LoVo (cell line): ENCODE results near the gene SSR4.

ENCODE experiments used
- DNase-seq: peaks from one replicate; pipeline ENCODE4 v3.0.0-alpha.2; 2016; ENCODE audit warnings: low spot score

SSR4 gene

GRCh38 chrX:153769865-153770600 lies 24.4 kb upstream of the SSR4 start:
- DNase-seq, result no peak

- no peak for DNase-seq
These were observed 23.7 kb upstream of the SSR4 start for GRCh38 chrX:153770601-153771414.

DNA sequence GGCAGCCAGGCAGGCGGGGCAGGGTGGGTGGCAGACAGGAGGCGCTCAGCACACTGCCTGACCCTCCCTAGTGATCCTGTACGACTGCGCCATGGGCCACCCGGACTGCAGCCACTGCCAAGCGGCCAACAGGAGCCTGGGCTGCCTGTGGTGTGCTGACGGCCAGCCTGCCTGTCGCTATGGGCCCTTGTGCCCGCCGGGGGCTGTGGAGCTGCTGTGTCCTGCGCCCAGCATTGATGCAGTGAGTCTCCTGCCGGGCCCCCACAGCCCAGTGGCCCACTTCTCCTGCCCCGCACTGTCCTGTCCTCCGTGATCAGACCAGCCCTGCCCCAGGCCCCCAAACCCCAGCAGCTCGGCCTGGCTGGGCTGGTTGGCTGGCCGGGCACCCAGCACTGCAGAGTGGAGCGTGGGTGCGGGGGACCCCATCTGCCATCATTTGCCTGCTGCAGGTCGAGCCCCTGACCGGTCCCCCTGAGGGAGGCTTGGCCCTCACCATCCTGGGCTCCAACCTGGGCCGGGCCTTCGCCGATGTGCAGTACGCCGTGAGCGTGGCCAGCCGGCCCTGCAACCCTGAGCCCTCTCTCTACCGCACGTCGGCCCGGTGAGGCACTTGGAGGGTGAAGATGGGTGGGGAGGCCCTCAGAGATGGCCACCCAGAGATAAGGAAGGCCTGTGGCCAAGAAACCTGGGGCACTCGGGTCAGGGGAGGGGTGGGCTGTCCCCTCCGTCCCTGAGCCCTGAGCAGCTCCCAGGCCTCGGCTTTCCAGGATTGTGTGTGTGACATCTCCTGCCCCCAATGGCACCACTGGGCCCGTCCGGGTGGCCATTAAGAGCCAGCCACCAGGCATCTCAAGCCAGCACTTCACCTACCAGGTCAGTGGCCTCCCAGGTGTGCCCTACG lies 22.8 kb upstream of the SSR4 start:
- DNase-seq, result no peak

DNA sequence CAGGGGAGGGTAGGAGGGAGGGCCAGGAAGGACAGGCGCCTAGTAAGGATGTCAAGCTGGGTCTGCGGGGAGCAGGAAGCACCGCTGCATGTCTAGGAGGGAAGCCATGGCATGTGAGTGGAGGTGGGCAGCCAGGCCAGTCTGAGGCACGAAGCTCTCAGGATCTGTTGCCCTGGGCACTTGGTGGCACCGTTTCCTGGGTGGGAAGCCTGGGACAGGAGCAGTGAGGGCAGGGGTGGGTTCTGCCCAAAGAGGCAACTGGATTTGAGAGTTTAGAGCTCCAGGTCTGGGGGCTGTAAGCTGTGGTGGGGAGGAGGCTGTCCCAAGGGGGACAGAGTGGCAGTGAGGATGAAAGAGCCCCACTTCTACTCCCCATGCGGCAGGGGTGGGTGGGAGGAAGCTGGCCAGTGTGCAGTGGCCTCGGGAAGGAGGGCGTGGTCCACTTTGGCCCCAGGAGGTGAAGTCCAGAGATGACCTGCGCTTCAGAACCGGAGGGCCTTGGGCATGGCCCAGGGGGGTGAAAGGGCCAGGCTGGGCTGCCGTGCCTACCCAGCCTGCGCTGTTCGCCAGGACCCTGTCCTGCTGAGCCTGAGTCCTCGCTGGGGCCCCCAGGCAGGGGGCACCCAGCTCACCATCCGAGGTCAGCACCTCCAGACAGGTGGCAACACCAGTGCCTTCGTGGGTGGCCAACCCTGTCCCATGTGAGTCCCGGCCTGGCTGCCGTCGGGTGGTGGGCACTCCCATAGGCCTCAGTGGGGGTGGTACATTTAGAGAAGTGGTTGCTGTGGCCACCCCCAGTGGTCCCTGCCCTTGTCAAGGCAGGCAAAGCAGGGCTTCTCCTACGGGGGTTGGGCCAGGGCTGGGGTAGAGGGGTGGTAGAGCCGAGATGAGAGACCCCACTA lies 21.9 kb upstream of the SSR4 start:
- DNase-seq, result no peak

DNA sequence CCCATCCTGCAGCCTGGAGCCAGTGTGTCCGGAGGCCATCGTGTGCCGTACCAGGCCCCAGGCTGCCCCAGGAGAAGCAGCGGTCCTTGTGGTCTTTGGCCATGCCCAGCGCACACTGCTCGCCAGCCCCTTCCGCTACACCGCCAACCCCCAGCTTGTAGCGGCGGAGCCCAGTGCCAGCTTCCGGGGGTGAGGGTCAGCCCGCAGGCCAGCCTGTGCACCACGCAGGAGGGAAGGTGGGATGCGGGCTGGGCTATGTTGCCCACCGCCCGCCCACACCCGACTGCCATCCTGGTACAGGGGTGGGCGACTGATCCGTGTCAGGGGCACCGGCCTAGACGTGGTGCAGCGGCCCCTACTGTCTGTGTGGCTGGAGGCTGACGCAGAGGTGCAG lies 21.3 kb upstream of the SSR4 start:
- DNase-seq, result no peak

GRCh38 chrX:153773741-153774575 lies 20.5 kb upstream of the SSR4 start:
- no peak for DNase-seq

DNA sequence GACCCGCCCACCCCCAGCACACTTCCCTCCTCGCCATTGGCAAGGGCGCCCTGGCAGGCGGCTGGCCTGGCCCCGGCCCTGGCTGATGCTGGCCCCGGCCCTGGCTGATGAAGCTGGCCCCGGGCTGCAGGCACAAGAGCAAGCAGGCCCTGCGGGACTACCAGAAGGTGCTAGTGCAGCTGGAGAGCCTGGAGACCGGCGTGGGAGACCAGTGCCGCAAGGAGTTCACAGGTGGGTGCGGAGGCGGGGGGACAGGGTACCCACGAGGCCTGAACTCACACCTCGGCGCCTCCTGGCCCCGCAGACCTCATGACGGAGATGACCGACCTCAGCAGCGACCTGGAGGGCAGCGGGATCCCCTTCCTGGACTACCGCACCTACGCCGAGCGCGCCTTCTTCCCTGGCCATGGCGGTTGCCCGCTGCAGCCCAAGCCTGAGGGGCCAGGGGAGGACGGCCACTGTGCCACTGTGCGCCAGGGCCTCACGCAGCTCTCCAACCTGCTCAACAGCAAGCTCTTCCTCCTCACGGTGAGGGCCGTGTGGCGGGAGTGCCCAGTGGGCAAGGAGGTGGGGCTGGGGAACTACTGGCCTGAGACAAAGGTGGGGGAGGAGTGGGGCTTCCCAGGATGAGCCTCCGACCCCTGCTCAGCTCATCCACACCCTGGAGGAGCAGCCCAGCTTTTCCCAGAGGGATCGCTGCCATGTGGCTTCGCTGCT lies 19.7 kb upstream of the SSR4 start:
- DNase-seq, result no peak

DNA sequence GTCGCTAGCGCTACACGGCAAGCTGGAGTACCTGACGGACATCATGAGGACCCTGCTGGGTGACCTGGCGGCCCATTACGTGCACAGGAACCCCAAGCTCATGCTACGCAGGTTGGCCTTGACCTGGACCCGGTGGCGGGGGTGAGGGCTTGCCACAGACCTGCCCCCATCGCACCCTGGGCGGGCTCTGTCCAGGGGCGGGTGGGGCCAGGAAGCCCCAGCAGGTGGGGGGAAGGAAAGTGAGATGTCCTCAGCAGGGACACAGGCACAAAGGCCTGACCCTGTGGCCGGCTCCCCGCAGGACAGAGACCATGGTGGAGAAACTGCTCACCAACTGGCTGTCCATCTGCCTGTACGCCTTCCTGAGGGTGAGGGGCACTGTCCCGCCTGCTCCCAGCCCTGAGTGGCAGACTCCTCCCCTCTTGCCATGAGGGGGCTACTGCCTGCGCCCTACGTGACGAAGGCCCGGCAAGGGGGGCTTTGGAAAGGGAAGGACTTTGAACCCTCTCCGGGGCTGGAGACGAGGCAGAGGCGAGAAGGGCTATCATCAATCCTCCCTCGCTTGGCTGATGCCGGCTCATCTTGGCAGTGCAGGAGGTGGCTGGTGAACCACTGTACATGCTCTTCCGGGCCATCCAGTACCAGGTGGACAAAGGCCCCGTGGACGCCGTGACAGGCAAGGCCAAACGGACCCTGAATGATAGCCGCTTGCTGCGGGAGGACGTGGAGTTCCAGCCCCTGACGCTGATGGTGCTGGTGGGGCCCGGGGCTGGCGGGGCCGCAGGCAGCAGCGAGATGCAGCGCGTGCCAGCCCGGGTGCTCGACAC lies 19.0 kb upstream of the SSR4 start:
- no peak for DNase-seq

GRCh38 chrX:153776120-153776599 lies 18.3 kb upstream of the SSR4 start:
- DNase-seq, result no peak

DNA sequence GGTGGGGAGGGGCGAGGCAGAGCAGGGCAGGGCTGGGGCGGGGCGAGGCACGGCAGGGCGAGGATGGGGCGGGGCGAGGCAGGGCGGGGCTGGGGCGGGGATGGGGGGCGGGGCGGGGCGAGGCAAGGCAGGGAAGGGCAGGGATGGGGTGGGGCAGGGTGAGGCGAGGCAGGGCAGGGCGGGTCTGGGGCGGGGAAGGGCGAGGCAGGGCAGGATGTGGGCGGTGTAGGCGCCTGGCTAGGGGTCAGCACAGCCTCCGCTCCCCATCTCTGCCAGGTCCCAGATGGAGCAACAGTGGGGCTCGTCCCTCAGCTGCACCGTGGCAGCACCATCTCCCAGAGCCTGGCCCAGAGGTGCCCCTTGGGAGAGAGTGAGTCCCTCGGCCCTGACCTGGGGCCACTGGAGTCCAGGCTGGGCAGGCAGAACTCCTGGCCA lies 17.8 kb upstream of the SSR4 start:
- DNase-seq, result no peak

GRCh38 chrX:153777261-153778090 lies 17.0 kb upstream of the SSR4 start:
- DNase-seq, result no peak

GRCh38 chrX:153778181-153778580 lies 16.3 kb upstream of the SSR4 start:
- DNase-seq, result no peak

- no peak for DNase-seq
These were observed 15.8 kb upstream of the SSR4 start for GRCh38 chrX:153778684-153779101.

- no peak for DNase-seq
These were observed 14.4 kb upstream of the SSR4 start for GRCh38 chrX:153779891-153780677.

- no peak for DNase-seq
These were observed 13.6 kb upstream of the SSR4 start, which contains the start of gene SRPK3 for GRCh38 chrX:153780678-153781427. Gene SRPK3, plus strand, starts transcription at chrX:153781041. Its CDS starts 46 bp downstream, at chrX:153781087.

GRCh38 chrX:153781428-153782047 lies 12.9 kb upstream of the SSR4 start:
- DNase-seq, result no peak
